ENCODE measurements around the gene TSPEAR.

TSPEAR gene

DNA sequence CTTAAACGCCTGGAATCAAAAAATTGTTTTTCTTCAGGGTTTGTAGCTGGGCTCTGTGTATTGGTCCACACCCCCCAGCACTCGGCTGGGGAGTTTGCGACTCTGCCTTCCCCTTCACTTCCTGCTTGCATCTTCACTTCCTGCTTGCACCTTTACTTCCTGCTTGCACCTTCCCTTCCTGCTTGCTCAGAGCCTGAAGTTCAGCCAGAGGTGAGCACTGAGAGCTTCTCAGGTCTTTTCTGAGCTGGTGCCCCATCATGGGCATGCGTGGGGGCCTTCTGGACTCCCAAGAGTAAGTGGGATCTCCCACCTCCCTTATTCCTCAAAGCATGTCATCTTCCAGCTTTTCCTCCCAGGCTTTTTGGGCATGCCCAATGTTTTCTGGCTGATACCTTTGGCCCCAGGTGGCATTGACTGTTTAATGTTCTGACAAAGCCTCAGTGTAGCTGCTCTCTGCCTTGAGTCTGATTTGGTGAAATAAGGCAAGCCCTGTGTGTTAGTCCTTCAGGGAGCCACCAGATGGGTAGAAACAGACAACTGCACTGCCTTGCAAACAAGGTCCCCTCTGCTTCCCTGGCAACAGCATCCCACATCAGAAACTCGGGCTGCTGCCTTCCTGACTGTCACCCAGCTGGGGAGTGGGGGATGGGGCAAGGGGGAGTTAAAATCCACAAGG, 163.6 kb downstream of the TSPEAR start:
- no peak for DNase-seq (ENCODE audit: low read depth)

DNA sequence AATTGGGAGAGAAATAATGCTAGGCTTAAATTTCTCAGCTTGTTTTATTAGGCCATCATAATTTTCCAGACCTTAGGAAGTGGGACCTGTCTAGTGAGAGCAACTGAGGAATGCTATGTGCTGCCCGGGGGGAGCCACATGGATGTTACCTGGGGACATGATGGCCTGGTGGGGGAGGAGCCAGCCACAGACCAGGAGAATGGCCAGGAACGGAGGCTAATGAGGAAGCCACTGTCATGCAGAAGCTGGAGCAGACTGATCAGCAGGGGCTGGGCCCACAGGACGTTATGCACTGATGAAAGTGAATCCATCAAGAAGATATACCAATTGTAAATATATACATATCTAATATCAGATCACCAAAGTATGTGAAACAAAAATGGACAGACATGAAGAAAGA, 166.8 kb downstream of the TSPEAR start:
- no peak for DNase-seq (ENCODE audit: low read depth)

DNA sequence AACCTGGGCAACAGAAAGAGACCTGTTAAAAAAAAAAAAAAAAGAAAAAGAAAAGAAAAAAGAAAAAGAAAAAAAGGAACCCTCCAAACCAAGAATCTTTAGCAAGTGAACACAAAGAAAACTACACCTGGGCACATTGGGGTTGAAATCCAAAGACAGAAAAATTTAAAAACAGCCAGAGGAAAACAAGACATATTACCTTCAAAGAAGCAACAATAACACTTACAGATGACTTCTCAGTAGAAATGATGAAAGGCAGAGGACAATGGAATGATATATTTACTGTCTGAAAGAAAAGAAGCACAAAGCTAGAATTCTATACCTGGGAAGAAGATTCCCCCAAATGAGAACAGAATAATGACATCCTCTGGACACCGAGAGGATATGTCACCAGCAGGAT, 168.7 kb downstream of the TSPEAR start:
- no peak for DNase-seq (ENCODE audit: low read depth)

DNA sequence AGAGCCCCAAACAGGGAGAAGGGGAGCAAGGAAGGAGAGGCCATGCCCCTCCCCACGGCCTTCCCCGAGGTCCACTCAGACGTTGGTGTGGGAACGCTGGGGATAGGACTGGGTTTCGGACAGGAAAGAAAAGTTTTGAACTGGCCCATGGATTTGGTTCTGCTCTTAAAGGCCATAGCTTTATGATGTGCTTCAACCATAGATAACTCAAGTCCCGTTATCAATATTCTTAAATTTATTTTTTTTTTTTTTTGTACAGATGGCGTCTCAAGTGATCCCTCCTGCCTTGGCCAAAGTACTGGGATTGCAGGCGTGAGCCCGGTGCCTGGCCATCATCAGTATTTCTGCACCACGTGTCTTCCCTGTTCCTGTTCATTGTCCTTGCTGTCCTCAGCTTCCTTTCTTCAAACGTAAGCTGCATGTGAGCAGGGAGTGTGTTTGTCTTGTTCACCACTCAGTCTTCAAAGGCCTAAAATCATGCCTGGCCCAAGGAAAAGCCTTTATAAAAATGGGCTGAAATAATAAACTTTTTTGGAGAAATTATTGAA, 170.6 kb downstream of the TSPEAR start:
- DNase-seq (ENCODE audit: low read depth): no peak

DNA sequence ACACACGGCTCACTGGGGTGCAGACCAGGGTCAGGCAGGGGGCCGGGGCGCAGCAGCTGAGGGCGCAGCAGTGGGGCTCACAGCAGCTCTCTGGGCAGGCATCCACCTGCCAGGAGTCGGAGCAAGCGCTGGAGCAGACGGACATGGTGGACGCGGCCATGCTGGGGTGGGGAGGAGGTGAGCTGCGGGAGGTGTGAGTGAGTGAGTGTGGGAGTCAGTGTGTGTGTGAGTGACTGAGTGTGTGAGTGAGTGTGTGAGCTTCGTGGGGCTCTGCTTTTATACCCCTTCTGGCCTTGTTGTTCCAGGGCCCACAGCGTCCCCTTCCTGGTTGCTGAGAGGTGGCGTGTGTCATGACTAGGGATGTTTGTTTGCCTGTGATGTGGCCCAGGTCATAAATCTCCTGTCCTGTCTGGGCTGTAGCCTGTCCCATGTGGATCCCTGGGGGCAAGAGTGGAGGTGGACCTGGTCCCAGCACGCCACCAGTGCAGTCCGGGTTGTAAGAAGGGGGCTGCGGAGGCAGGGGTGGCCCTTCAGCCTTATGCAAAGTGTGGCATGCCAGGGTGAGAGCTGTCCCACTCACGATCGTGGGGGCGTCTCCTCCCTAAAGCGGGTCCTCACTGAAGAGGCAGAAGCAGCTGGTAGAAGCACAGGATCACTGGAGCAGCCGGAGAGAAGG, 171.2 kb downstream of the TSPEAR start, which contains the start of gene KRTAP10-1:
KRTAP10-1 (minus strand) TSS at position 205 of the 676 bp plus-strand sequence; CDS start at position 160, 45 bp downstream.
- DNase-seq (ENCODE audit: low read depth): no peak

DNA sequence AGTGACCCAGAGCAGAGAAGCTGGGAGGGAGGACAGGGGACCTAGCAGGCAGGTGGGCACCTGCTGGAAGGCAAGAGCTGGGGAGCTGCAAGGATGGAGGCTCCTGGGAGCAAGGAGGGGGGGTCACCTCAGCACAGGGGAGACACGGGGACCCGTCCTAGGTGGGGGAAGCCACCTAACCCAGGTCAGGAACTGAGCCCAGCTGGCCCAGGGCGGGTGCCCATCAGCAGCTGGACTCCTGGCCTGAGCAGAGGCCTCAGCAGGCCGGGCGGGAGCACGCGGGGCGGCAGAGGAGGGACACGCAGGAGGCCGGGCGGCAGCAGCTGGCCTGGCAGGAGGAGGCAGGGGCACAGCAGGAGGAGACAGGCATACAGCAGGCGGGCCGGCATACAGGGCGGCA, 172.3 kb downstream of the TSPEAR start:
- no peak for DNase-seq (ENCODE audit: low read depth)

DNA sequence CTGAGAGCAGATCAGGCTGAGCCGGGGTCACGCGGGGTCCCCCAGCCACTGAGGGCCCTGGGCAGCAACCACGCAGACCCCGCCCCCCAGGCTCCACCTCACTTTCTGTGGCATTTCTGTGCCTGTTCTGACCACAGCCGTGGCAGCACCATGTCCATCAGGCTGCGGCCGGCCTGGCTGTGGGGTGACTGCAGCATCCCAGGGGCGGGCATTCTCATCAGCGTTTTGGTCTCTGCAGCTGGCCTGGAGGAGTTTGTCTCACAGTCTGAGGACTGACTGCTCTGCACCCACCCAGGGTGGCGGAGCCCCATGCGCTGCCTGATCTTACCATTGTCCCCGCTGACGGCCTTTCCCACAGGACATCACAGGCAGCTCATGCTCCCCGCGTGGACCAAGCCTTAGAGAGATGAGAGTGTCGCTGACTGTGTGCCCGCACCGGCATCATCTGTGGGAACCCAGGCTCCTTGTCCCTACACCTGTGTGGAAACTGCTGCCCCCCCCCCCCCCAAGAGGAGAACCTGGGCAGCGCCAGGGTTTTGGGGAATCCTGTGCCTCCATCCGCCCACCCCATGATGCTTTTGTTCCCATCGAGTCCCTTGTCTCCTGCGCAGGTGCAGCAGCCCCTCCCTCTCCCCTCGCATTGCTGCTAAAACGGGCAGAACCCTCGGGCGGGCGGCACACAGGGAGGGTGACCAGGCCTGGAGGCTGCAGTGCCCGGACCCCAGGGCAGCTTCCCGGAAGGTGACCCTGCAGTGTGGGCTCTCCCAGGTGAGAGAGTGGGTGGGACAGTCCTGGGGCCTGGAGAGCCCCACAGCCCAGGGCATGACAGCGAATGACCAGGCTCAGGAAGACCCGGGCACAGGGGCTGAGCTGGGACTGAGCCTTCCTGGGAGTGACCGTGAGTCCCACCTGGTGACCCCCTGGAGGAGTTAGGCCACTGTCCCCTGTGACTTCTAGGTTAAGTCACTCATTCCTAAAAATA, 173.2 kb downstream of the TSPEAR start:
- DNase-seq (ENCODE audit: low read depth): no peak

DNA sequence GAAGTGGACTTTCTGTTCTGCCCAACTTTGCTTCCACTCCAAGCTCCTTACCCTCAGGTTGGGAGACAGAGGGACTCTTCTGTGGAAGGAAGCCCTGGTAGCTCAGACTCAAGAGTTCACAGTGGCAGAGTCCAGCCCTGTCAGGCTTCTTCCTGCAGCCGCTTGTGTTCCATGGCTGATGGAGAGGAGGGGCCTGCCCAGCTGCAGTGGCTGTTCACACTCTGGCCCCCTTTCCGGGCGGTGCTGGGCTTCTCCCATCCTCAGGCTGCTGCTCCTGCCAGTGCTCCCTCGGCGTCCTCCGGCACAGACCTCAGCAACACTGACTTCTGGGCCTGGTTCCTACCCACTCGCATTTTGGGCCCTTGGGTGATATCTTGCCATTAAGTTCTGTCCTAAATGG, 175.4 kb downstream of the TSPEAR start:
- no peak for DNase-seq (ENCODE audit: low read depth)

DNA sequence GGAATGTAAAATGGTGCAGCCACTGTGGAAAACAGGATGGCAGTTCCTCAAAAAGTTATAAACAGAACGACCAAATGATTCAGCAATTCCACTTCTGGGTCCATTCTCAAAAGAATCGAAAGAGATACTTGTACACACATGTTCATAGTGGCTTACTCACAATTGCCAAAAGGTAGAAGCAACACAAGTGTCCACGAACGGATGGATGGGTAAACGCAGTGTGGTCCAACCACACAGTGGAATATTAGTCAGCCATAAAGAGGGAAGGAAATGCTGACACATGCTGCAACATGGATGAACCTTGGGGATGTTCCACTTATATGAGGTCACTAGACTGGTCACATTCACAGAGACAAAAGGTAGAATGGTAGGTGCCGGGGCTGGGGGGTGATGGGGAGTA, 176.7 kb downstream of the TSPEAR start:
- DNase-seq (ENCODE audit: low read depth): no peak

DNA sequence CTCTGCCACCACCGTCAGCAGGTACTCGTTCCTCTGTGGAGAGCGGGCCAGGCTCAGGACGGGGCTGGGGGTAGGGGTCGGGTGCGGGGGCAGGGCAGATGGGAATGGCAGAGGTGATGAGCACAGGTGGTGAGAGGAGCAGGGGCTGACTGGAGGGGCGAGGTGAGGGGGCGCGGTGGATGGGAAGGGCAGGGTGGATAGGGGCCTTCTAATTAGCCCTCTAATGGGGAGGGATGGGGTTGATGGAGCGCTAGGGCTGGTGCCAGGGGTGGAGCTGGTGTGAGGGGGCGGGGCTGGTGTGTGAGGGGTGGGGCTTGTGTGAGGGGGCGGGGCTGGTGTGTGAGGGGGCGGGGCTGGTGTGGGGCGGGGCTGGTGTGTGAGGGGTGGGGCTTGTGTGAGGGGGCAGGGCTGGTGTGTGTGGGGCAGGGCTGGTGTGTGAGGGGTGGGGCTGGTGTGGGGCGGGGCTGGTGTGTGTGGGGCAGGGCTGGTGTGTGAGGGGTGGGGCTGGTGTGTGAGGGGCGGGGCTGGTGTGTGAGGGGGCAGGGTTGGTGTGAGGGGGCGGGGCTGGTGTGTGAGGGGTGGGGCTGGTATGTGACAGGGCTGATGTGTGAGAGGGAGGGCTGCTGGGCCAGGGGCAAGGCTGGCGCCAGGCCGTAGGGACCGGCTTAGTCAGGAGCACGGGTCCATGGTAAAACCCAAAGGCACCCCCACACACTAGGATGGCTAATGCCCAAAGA, 177.3 kb downstream of the TSPEAR start:
- no peak for DNase-seq (ENCODE audit: low read depth)

DNA sequence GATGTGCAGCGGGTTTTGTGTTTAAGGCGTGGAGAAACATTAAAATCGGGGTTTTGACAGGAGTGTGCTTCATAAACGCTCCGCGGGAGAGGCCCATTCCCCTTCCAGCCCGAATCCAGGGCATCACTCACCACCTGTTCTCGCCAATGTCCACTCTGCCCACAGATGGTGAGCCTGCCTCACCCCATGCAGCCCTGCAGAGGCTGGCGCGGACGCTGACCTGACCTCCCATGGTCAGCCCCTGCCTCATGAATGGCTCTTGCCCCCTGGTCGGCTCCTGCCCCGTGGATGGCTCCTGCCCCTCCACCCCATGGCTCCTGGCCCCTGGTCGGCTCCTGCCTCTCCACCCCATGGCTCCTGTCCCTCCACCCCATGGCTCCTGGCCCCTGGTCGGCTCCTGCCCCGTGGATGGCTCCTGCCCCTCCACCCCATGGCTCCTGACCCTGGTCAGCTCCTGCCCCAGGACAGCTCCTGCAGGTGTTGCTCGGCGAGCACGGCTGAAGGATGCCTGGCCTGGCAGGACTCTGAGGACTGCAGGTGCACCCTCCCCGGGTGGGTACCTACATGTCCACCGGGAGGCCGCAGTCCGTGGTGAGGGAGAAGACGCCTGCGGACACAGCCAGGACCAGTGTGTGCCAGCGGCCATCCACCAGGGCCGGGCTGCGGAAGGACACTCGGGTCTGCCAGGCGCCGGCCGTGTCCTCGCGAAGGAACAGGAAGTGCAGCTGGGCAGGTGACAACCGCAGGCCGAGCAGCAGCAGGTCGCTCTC, 178.1 kb downstream of the TSPEAR start:
- DNase-seq (ENCODE audit: low read depth): no peak

DNA sequence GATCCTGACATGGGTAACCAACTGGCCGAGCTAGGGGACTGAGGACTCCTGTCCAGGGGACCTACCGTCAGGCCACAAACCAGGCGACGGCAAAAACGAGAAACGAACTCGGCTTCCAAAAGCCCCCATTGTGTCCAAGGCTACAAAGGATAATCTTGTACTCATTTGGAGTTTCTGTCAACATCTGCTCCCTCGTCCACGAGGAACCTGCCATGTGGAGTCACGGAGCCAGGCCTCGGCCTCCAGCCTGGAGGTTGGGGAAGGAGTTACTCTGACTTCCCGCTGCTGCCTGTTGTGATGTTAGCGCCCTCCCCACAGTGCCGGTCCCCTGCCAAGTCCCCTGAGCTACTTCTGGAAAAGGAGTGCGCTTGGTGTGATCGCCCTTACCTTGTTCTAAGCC, 178.7 kb downstream of the TSPEAR start:
- DNase-seq (ENCODE audit: low read depth): no peak

DNA sequence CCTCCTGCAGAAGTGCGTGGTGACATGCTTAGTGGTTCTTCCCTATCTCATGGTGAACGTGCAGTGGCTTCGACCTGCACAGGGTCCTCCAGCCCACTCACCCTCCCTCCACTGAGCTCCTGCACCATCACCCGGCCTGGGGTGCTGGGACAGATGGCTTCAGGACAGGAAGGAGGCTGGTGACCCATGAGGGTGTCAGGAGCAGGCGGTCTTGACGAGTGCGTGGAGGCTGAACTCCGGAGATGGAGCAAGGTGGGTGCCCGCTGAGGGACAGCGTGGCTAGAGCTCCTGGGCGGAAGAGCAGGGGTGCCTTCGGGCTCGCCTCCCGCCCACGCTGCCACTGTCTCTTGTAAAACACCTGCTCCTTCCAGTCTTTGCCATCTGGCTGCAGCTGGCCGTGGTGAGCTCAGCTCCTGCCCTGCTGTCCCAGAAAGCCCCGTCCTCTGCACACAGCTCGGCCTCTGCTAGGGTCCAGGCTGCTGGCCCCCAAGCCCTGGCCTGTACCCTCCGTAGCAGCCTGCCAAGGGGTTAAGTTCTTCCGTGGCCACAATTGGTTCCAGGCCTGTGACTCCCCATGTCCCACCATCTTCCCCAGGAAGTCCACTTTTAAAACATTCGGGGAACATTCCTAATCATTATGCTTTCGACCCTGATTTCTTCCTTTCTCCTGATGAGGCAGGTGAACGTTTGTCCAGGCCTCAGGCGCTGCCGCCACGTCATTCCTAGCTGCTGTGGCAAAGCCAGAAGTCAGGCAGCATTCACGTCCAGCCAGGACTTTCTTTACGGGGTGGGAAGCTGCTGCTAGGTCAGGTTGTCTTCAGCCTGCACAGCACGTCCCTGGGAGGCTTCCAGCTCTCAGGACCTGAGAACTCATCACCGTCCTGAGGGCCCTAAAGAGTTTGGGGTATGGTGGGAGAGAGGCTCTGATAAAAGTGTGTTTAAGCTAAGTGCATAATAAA, 179.5 kb downstream of the TSPEAR start:
- no peak for DNase-seq (ENCODE audit: low read depth)

DNA sequence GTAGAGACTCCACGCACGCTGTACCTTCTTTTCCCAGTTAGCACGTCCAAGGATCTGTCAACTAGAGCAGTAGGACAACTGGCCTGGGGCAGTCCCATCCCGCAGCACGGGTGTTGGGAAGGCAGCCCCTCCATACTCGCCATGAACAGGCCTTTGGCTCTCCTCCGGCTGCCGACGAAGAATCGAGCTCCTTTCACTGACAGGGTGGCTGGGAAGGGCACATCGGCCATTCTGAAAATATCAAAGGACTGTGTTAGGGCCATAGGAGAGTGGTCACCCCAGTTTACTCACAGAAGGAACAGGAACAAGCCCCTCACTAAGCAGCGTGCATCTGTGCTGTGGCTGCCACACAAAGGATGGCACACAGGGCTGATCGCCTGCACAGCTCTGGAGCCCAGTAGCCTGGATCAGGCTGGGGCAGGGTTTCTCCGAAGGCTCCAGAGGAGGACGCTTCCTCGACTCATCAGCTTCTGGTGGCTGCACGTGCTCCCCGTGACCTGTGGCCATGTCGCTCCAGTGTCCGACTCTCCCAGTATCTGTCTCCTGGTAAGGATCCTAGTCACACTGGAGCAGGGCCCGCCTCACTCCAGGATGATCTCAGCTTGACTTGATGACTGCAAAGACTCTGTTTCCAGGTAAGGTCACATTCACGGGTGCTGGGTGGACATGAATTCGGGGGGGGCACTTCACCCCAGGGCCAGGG, 180.3 kb downstream of the TSPEAR start:
- DNase-seq (ENCODE audit: low read depth): no peak

DNA sequence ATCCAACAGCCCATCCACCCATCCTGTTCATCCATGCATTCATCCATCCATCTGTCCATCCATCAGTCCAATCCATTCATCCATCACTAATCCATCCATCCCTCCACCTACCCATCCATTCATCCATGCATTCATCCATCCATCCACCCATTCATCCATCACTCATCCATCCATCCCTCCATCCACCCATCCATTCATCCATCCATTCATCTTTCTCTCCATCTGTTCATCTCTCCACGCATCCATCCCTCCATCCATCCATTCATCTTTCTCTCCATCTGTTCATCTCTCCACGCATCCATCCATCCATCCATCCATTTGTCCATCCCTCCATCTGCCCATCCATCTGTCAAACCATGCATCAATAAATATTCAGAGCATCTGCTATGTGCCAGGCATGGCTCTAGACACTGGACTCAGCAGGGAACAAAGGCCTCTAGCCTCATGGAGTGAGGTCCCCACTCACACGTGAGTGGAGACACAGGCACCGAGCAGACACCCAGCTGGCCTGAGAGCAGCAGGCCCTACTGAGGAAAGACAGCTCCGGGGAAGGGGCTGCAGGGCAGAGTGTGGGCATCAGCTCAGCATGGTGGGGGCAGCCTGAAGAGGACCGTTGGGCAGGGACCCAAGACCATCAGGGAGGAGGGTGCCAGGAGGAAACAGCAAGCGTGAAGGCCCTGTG, 181.0 kb downstream of the TSPEAR start:
- DNase-seq (ENCODE audit: low read depth): no peak

DNA sequence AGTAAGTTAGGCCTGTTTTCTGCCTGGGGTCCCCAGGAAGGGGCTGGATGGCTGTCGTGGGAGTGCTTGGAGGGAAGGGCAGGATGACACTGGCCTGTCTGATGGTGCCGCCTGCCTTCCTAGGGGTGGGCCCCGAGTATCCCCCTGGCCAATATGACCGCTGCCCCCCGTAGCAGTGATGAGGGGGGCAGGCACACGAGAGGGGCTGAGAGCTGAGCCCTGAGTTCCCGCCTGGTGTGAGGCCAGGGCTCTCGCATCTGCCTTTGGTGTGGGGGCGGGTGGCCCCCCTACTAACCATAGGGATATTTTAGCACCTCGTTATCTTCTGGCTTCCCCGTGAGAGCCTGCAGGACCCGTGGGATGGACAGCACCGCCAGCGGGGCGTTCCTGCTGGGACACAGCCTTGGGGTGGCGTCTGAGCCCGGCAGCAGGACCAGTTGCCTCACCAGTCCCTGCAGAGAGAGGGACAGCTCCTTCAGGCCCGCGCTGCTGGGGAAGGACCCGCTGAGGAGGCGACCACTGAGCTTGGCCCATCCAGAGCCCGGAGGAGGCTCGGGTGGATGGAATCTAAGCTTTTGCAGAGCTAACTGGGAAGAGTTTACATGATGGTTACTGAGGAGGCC, 181.8 kb downstream of the TSPEAR start:
- DNase-seq (ENCODE audit: low read depth): no peak

DNA sequence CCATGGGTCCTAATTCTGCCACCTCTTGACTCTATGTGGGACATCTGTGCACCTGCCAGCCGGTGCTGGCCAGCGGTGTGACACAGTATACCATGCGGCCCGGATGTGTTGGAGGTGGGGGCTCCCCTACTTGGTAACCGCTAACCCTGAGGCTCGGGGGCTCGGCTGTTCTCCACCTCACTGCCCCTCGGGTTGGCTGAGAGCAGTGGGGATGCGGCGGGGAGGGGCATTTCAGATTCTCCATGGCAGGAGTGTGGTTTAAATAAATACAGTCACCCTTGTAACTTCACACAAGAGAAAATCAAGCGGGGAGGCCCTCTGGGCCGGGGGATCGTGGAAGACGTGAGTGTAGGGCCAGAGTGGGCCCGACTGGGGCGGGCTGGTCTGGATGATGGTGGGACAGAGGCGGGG, 182.4 kb downstream of the TSPEAR start:
- no peak for DNase-seq (ENCODE audit: low read depth)

DNA sequence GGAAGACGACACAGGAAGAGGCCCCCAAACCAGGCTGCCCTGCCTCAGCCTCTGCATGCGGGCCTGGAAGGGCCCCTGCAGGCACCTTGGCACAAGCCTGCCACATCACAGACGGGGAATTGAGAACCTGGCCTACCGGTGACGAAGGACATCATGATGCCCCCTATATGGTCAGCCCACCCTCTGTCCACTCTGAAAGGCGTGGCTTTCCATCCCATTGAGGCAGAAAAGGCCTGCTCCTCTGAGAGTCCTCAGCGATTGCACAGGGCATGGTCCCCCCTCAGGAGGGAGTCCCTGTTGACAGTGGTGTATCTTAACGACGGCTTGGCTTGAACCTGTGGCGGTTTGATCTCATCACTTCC, 182.8 kb downstream of the TSPEAR start:
- no peak for DNase-seq (ENCODE audit: low read depth)
